A549 (cell line): Measurements from ENCODE around the gene LMO7. TPM values are rescaled to one million over a fixed set of nuclear protein-coding genes. Genes with fewer than 3 reads are reported as not detected.

ENCODE experiments used
- ATAC-seq, 2 experiments: fragments of 200-7000 bp in 1 of 2; fragments of >200 bp in 1 of 2; cut with Nextera tagmentation in 1 of 2; cut with Tn5 transposase in 1 of 2; 3 replicates each; pipeline versions ENCODE4 v1.8.0 to v1.9.1; 2018 to 2020; ENCODE audit warnings: mild to moderate bottlenecking in 1 of 2, moderate library complexity in 1 of 2
- CTCF ChIA-PET: fragments of 300-600 bp; sonication (Branson Sonifier 250); formaldehyde crosslinking; extraction: SDS; loops from one replicate; lab custom pipeline; 2021; ENCODE audit warnings: antibody characterized with exemption, inconsistent platforms; lab: Yijun Ruan, JAX
- POLR2A ChIA-PET: fragments of 350-600 bp; formaldehyde crosslinking; extraction: SDS; loops from one replicate; lab custom pipeline; 2021; ENCODE audit warnings: antibody characterized with exemption, inconsistent platforms; lab: Yijun Ruan, JAX
- DNase-seq, 2 experiments: peaks; one replicate each; pipeline versions ENCODE4 v3.0.0 to v3.0.0-alpha.2; 2011 to 2016; ENCODE audit warnings: low read depth in 1 of 2, low spot score in 1 of 2
- FAIRE-seq: peaks from 2 replicates; lab custom pipeline; 2011; peaks lifted over from hg19 to GRCh38; lab: Jason Lieb, UNC
- H3K27ac ChIP-seq, 2 experiments: fragments of >200 bp; sonication (Bioruptor Twin); formaldehyde crosslinking; 3 replicates each; pipeline ENCODE4 v1.5.1; 2016 to 2017
- H3K4me1 ChIP-seq: fragments of >200 bp; sonication (Bioruptor Twin); formaldehyde crosslinking; 3 replicates; pipeline ENCODE4 v1.6.1; 2016
- H3K4me2 ChIP-seq: fragments of >200 bp; sonication (Bioruptor Twin); formaldehyde crosslinking; 3 replicates; pipeline ENCODE4 v1.6.1; 2016
- H3K4me3 ChIP-seq: fragments of >200 bp; sonication (Bioruptor Twin); formaldehyde crosslinking; 3 replicates; pipeline ENCODE4 v1.5.1; 2016
- H3K9me3 ChIP-seq: fragments of >200 bp; sonication (Bioruptor Twin); formaldehyde crosslinking; 3 replicates; pipeline ENCODE4 v1.6.1; 2016
- BHLHE40 ChIP-seq: IDR thresholded peaks from 2 replicates; pipeline ENCODE4 v1.6.1; 2012; ENCODE audit warnings: low read depth, low read length, inconsistent platforms
- CBX2 ChIP-seq: fragments of 200-600 bp; sonication (generic); IDR thresholded peaks from 2 replicates; pipeline ENCODE4 v1.6.1; 2016; ENCODE audit warnings: low read depth, mild to moderate bottlenecking, borderline replicate concordance
- CBX8 ChIP-seq: fragments of 200-600 bp; sonication (generic); IDR thresholded peaks from 2 replicates; pipeline ENCODE4 v1.6.1; 2016
- CHD4 ChIP-seq: fragments of 200-600 bp; sonication (generic); IDR thresholded peaks from 2 replicates; pipeline ENCODE4 v1.6.1; 2016; ENCODE audit warnings: antibody characterized with exemption, mild to moderate bottlenecking, borderline replicate concordance
- EHMT2 ChIP-seq: fragments of 200-600 bp; sonication (generic); IDR thresholded peaks from 2 replicates; pipeline ENCODE4 v1.6.1; 2016; ENCODE audit warnings: antibody characterized with exemption, low read depth, mild to moderate bottlenecking, moderate library complexity
- EP300 ChIP-seq, 2 experiments: fragments of >200 bp; sonication (Bioruptor Twin); formaldehyde crosslinking; IDR thresholded peaks; 2 replicates in 1 of 2; 3 replicates in 1 of 2; pipeline ENCODE4 v1.6.1; 2016 to 2017
- ESRRA ChIP-seq: fragments of 150-350 bp; IDR thresholded peaks from 2 replicates; pipeline ENCODE4 v1.6.1; 2014; ENCODE audit warnings: mild to moderate bottlenecking, low read length, borderline replicate concordance
- FOSB ChIP-seq: fragments of 250-450 bp; sonication (Bioruptor Pico); IDR thresholded peaks from 2 replicates; pipeline ENCODE4 v1.5.0; 2020; ENCODE audit warnings: mild to moderate bottlenecking, moderate library complexity
- GATA3 ChIP-seq: IDR thresholded peaks from 2 replicates; pipeline ENCODE4 v1.6.1; 2012; ENCODE audit warnings: borderline replicate concordance
- HEYL ChIP-seq: fragments of 250-450 bp; sonication (Bioruptor Pico); IDR thresholded peaks from 2 replicates; pipeline ENCODE4 v1.8.0; 2021; ENCODE audit warnings: mild to moderate bottlenecking, moderate library complexity
- HOXB13 ChIP-seq: fragments of 250-450 bp; sonication (Bioruptor Pico); IDR thresholded peaks from 2 replicates; pipeline ENCODE4 v1.5.0; 2020; ENCODE audit warnings: low read depth, mild to moderate bottlenecking, moderate library complexity
- KDM1A ChIP-seq: fragments of 200-600 bp; sonication (generic); IDR thresholded peaks from 2 replicates; pipeline ENCODE4 v1.6.1; 2016; ENCODE audit warnings: low read depth, mild to moderate bottlenecking
- MAFK ChIP-seq: fragments of 450-650 bp; IDR thresholded peaks from 2 replicates; pipeline ENCODE4 v1.6.1; 2014; ENCODE audit not compliant: partially characterized antibody
- MYC ChIP-seq: IDR thresholded peaks from 2 replicates; pipeline ENCODE4 v1.6.1; 2012; ENCODE audit warnings: mild to moderate bottlenecking, inconsistent platforms, low read length, improper control_type of control experiment, borderline replicate concordance
- NR3C1 ChIP-seq: fragments of >200 bp; sonication (Bioruptor Twin); formaldehyde crosslinking; IDR thresholded peaks from 3 replicates; pipeline ENCODE4 v1.6.1; 2017
- RARB ChIP-seq: fragments of 250-450 bp; sonication (Bioruptor Pico); IDR thresholded peaks from 2 replicates; pipeline ENCODE4 v1.8.0; 2021; ENCODE audit warnings: mild to moderate bottlenecking, moderate library complexity
- RFX5 ChIP-seq: fragments of 450-650 bp; IDR thresholded peaks from 2 replicates; pipeline ENCODE4 v1.7.1; 2014; ENCODE audit warnings: antibody characterized with exemption, mild to moderate bottlenecking, moderate library complexity
- RNF2 ChIP-seq: fragments of 200-600 bp; sonication (generic); IDR thresholded peaks from 2 replicates; pipeline ENCODE4 v1.6.1; 2016; ENCODE audit warnings: low read depth, mild to moderate bottlenecking, antibody characterized with exemption, moderate library complexity, borderline replicate concordance
- SMC3 ChIP-seq: fragments of >200 bp; sonication (Bioruptor Twin); formaldehyde crosslinking; IDR thresholded peaks from 3 replicates; pipeline ENCODE4 v1.6.1; 2018; ENCODE audit warnings: inconsistent platforms
- TP53 ChIP-seq: fragments of 250-450 bp; sonication (Bioruptor Pico); IDR thresholded peaks from 2 replicates; pipeline ENCODE4 v1.5.0; 2021; ENCODE audit warnings: mild to moderate bottlenecking, moderate library complexity
- USF2 ChIP-seq: fragments of 450-650 bp; IDR thresholded peaks from 2 replicates; pipeline ENCODE4 v1.6.1; 2014; ENCODE audit warnings: antibody characterized with exemption
- ZNF302 ChIP-seq: fragments of 250-450 bp; sonication (Bioruptor Pico); IDR thresholded peaks from 2 replicates; pipeline ENCODE4 v1.9.0; 2021; ENCODE audit warnings: inconsistent platforms, mild to moderate bottlenecking, moderate library complexity
- WGBS: methylation state at CpG from one replicate; pipeline ENCODE4 v1.1.6; 2017; ENCODE audit errors: missing lambda C conversion rate; 5-methylcytosine and 5-hydroxymethylcytosine counted together
- polyA plus RNA-seq, 4 experiments: library from polyadenylated mRNA; depleted of rRNA in 3 of 4; stranded (reverse); fragments of >200 nt; fragmentation: RNase III in 1 of 4; extraction: RNeasy Plus Mini Kit Qiagen cat#74134 plus additional on column Dnase treatment in 1 of 4; gene quantifications; 2 replicates in 3 of 4; 3 replicates in 1 of 4; pipeline ENCODE4 v1.2.3, GENCODE V29; 2011 to 2017
- TF ChIP-seq, protein P1 (sequence below): IDR thresholded peaks from 2 replicates; pipeline ENCODE4 v1.6.1; 2012
- TF ChIP-seq, protein P2 (sequence below): fragments of >200 bp; sonication (Bioruptor Twin); formaldehyde crosslinking; IDR thresholded peaks from 2 replicates; pipeline ENCODE4 v1.6.1; 2016

Gene LMO7
- polyA plus RNA-seq, 2 of the 4 experiments (the other 2 are of a cell fraction): 23.4 to 33.2 TPM

DNA sequence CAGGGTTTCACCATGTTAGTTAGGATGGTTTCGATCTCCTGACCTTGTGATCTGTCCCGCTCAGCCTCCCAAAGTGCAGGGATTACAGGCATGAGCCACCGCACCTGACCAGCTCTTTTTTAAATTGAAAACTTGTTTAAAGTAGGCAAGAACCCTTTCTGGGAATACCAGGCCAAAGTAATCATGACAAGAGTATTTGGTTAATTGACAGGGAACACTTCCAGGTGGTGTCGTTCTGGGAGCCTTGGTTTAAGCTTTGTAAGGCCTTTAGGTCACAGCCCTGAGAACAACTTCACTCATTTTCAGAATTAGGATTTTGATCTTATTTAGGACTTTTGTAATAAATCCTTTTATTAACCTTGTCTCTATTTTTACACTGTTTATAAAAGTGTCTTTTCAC is 115.2 kb downstream of the LMO7 start:
- ATAC-seq (no peak), FAIRE-seq (no peak), DNase-seq (no peak)
- Histone ChIP-seq H3K27ac (no peak overlapping the region), H3K4me3 (no peak overlapping the region), H3K4me1 (peaks cover 5% of the 10 kb centered on the region; the same call in 1 of the 3 replicates), H3K4me2 (no peak overlapping the region), H3K9me3 (no peaks in the 10 kb centered on the region)
- no peak for TF ChIP-seq NR3C1
- TF ChIP-seq CHD4: no peak
- no peak for TF ChIP-seq EHMT2
- ChIA-PET CTCF (interaction anchor here (1.0 kb wide), 1 partner anchor 55 kb away, joined by 4 read pairs; no protein-coding TSS in a partner anchor), POLR2A (no interaction called here)
- WGBS: 85% methylated on average over 4 of the region's 4 CpGs

DNA sequence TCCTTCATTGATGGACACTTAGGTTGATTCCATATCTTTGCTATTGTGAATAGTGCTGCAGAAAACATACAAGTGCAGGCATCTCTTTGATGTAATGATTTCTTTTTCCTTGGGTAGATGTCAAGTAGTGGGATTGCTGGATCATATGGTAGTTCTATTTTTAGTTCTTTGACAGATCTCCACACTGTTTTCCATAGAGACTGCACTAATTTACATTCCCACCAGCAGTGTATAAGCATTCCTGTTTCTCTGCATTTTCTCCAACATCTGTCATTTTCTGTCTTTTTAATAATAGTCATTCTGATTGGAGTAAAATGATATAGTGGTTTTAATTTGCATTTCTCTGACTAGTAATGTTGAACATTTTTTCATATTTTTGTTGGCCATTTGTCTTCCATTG is 116.7 kb downstream of the LMO7 start:
- Histone ChIP-seq H3K4me1 (peaks cover 5% of the 10 kb centered on the region; the same call in 1 of the 3 replicates), H3K27ac (no peak overlapping the region), H3K4me3 (no peak overlapping the region)
- no peak for ATAC-seq
- TF ChIP-seq MYC (no peak), USF2 (no peak), BHLHE40 (no peak), RNF2 (no peak), ESRRA (no peak), RARB (CRISPR knock-in tag) (no peak), SMC3 (no peak), ZNF302 (no peak), TP53 (CRISPR knock-in tag) (no peak), CBX8 (no peak), CBX2 (no peak), EP300 (IDR thresholded peaks at IDR 0.05) (no peak), MAFK (no peak)
- TF ChIP-seq, all 56 proteins: peak for 0
- FAIRE-seq (no peak), DNase-seq (no peak)
- no peaks in the 10 kb centered on the region for H3K9me3 ChIP-seq
- ChIA-PET POLR2A (no interaction called here), CTCF (no interaction called here)
- no peak overlapping the region for H3K4me2 ChIP-seq

- H3K4me3 ChIP-seq: no peak overlapping the region
- 91% methylated on average over 3 of the region's 3 CpGs for WGBS
- POLR2A ChIA-PET: no interaction called here
- CTCF ChIA-PET: no interaction called here
- no peaks in the 10 kb centered on the region for H3K9me3 ChIP-seq
- DNase-seq (no peak), ATAC-seq (no peak), FAIRE-seq (no peak)
- TF ChIP-seq FOSB: no peak
- TF ChIP-seq KDM1A: no peak
- TF ChIP-seq, protein P1, sequence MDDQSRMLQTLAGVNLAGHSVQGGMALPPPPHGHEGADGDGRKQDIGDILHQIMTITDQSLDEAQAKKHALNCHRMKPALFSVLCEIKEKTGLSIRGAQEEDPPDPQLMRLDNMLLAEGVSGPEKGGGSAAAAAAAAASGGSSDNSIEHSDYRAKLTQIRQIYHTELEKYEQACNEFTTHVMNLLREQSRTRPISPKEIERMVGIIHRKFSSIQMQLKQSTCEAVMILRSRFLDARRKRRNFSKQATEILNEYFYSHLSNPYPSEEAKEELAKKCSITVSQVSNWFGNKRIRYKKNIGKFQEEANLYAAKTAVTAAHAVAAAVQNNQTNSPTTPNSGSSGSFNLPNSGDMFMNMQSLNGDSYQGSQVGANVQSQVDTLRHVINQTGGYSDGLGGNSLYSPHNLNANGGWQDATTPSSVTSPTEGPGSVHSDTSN: no peak
- TF ChIP-seq CHD4: no peak
- no peak for TF ChIP-seq GATA3
- TF ChIP-seq HEYL (CRISPR knock-in tag): no peak
- TF ChIP-seq RFX5: no peak
- TF ChIP-seq, protein P2, sequence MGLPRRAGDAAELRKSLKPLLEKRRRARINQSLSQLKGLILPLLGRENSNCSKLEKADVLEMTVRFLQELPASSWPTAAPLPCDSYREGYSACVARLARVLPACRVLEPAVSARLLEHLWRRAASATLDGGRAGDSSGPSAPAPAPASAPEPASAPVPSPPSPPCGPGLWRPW: no peak
- peaks cover 5% of the 10 kb centered on the region for H3K4me1 ChIP-seq
- no peak overlapping the region for H3K4me2 ChIP-seq
- H3K27ac ChIP-seq: no peak overlapping the region
Observed at GRCh38 chr13:75754936-75755335, 118.8 kb downstream of the LMO7 start.

DNA sequence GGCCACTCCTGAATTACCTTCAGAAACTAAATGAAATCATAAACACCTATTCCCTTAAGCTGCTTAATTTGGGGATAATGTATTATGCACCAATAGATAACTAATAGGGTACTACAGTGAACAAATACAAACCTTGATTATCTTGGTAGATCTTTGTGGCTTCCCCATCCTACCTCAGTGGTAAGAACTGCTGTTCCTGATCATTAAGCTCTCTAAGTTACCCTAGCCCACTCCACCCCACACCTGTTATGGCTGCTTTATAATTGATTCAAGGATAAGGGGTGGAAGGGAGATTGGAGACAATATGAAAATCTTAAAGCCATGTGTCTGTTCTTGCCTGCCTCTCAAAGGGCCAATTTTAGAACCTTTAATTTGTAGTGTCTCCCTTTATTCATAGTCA is 121.2 kb downstream of the LMO7 start:
- Histone ChIP-seq H3K4me2 (no peak overlapping the region), H3K4me1 (peaks cover 8% of the 10 kb centered on the region), H3K27ac (no peak overlapping the region), H3K4me3 (no peak overlapping the region), H3K9me3 (no peaks in the 10 kb centered on the region)
- ChIA-PET CTCF (no interaction called here), POLR2A (no interaction called here)
- TF ChIP-seq HOXB13 (CRISPR knock-in tag) (no peak), MYC (no peak)
- ATAC-seq: no peak
- no peak for FAIRE-seq
- no peak for DNase-seq
